NCI-H146 (cell line): ENCODE data around the gene CTNNA3.

ENCODE experiments used
- DNase-seq: peaks from one replicate; lab custom pipeline; 2025; lab: John Stamatoyannopoulos, UW

The CTNNA3 gene

DNA sequence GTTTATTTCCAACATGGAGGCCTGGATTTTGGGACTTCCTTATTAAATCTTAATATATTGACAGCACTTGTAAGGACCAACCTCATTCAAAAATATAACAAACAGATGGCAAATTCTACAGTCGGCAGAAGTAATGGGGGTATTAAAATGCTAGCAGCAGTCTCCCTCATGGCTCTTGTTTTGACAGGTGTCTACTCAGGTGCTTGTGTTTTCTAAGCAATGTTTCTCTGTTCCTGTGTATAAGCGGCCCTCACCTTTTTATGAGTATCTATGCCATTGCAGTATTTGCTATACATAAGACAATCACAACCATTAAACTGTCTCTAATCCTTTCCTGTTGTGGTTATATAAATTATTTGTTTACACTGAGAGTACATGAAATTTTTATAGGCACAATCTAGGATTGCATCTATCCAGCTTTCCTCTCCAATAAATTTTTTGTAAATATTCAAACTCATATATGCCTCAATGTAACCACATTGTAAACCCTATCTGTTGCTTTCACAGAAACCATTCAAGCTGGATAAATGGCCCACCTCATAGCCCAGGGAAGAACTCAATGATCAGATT, 835.5 kb downstream of the CTNNA3 start:
- DNase-seq, result no peak

- DNase-seq, result no peak
These were observed 843.2 kb downstream of the CTNNA3 start for GRCh38 chr10:66852811-66853210.

DNA sequence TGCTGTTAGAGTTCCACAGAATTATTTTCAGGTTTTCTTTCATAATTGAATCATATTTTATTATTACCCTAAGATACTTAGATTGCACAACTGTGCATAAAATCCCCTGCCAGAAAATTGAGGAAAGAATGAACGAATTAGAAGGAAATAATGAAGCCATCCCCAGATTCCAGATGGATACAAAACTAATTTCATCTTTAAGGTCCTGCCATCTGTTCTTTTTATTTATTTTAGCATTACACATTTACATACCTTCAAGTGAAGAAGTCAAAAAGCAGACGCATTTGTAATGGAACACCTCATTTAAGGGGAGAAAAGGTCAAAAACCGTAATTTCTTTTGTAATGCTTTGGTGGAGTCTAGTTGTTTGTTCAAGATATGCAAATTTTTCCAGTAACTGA, 847.1 kb downstream of the CTNNA3 start:
- no peak for DNase-seq

DNA sequence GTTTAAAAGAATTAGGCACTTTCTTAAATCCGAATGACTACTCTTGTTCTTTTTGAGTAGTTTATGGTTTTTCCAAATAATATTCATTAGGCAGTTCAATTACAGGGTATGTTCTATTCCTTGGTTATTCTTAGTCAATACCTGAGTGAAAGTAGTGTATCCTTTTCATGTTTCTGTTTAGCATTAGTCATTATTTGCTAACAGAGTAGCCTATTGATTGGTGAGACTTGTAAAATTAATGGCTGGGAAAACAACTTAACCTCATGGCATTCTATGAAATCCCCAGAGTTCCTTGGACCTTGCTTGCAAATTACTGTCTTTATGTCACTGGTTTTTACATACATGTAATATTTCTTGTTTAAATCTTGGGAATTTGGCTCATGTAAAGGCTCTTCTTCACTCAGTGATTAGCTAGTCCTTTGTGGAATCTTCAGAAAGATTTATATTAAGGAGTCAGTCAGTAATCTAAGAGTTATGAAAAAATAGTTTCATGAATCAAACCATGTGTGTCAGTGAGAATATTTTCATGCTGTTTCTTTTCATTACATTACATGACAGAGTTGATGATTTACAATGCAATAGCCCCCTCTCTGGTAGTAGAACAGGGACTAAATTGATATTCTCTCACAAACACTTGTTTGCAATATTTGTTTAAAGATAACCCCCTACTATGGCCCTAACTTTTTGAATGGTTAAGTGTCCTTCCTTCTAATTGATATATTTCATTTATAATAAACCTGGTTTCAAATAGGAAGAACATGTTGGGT, 851.6 kb downstream of the CTNNA3 start:
- no peak for DNase-seq

GRCh38 chr10:66843396-66843795, 852.6 kb downstream of the CTNNA3 start:
- no peak for DNase-seq

DNA sequence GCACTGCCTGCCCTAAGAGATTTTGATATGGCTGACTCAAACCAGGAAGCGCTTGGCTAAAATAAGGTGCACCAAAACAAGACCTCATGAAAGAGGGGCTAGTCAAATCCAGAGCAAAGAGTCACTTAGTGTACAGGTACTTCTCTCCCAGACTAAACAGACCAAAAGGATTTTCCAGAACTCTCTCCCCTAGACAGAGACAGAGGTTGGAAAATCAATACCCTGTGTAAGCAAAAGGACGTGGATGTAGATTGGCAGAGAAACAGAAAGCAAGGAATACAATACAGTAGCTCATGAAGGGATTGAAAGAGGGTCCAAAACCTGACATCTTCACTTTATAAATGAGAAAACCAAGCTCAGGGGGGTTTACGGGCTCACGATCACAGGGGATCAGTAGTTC, 853.1 kb downstream of the CTNNA3 start:
- DNase-seq, result no peak

GRCh38 chr10:66842371-66842770, 853.6 kb downstream of the CTNNA3 start:
- DNase-seq, result no peak

DNA sequence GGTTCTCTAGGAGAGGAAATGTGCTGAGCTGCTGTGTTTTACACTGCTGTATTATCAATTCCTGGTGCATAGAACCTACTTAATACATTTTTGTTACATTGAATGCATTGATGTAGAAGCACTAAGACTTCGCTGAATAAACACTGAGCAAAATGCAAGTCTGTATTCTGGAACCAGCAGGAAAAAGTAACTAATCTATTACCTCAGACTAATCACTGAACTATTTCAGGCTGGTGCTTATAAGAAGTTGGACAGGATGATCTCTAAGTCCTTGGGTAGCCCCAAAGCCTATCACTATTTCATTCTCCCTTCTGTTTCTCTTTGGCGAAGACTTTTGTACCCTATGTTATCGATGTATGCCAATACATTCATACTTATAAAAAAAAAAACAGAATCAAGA, 857.3 kb downstream of the CTNNA3 start:
- no peak for DNase-seq

DNA sequence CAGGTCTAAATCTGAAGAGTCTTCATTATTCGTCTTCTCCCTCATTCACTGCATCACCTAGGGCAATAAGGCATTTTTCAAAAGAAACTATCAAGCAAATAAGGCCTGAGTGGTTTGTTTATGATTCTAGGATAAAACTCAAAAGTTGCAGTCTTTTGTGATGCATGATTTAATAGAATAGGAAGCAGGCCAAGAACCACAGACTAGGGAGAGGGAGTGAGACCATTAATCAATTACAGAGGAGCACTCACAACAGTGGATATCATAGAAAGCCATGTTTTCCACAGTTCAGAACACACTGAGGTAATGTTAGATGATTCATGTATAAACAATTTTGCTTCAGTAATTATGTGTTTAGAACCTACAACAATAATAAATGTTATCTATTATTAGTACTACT, 858.0 kb downstream of the CTNNA3 start:
- DNase-seq, result no peak

DNA sequence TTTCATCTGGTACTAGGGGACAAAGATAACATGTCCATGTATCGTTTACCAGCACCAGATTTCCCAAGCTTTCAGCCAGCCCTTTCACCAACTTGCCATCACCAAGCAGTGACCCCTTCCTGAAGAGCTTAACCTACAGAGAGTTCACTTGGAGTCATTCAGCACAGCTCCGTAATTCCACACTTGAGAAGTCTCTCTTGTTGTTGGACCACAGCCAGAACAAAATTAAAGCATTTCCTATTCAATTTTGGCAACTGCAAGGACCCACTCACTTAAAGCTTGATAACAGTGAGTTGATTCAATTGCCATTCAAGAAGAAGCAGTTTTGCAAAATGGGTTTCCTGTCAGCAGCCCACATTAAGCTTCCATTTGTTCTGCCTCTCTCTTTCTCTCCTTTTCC, 858.7 kb downstream of the CTNNA3 start:
- no peak for DNase-seq

- no peak for DNase-seq
These were observed 859.2 kb downstream of the CTNNA3 start for GRCh38 chr10:66836771-66837170.

DNA sequence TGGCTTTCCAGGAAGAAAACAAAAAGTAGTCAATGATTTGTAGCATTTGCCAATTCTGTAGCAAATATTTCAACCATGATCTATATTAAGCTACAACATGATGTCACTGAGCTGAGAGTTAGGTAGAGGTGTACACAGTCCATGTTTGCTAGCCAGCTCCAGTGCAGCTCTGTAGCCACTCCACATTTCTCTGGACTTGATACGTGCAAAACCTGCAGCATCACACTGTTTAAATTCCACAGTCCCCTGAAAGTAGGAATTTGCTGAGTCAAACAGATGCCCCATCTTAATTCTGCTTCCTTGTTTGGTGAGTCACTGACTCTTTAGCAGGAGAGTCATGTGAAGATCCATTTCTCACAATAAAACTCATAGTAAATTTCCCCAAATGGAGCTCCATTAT, 859.9 kb downstream of the CTNNA3 start:
- DNase-seq, result no peak

DNA sequence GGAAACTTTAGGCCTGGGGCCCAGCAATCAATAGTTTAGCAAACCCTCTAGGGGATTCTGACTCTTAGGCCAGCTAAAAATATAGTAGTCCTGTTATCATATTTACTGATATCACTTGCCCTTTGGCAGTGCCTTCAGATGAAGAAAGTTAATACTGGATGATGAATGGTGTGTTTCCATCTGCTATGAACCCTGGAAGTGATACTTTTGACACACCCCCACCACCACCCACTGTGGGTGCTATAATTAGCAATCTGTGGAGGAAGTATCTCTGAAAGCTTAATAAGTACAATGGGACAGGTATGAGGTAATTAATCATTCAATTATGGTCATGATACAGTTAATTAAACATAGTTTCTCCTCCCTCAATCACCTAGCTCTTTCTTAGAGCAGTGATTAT, 860.6 kb downstream of the CTNNA3 start:
- no peak for DNase-seq

GRCh38 chr10:66834802-66835201, 861.2 kb downstream of the CTNNA3 start:
- no peak for DNase-seq

- DNase-seq, result no peak
These were observed 862.1 kb downstream of the CTNNA3 start for GRCh38 chr10:66833861-66834260.

DNA sequence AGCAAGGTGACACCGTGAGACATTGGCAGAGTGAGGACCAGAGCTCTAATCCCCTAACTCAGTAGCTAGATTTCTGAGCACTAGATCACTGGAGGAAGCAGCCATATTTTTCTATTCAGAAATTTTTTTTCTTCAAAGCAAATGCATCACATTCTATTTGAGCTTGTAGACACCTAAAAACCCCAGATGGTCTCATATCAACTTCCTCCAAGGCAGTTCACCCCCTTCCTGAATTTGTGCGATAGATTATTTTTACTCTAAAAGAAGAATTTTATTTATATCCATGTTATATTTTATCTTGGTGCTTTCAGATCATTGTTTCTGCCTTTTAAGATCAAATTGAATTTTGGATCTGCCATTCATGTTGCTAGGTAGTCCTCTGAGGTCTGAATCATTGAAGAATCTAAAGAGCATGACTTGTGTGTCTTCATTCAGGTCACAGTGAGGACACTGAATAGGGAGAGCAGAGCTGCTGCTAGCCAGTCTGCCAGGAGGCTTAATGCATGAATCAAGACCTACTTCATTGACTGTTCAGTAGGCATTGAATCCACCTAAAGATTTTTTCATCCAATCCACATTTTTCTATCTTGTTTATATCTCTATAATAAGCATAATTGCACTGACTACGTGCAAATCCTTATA, 863.1 kb downstream of the CTNNA3 start:
- DNase-seq, result no peak

- no peak for DNase-seq
These were observed 867.0 kb downstream of the CTNNA3 start for GRCh38 chr10:66828957-66829356.

DNA sequence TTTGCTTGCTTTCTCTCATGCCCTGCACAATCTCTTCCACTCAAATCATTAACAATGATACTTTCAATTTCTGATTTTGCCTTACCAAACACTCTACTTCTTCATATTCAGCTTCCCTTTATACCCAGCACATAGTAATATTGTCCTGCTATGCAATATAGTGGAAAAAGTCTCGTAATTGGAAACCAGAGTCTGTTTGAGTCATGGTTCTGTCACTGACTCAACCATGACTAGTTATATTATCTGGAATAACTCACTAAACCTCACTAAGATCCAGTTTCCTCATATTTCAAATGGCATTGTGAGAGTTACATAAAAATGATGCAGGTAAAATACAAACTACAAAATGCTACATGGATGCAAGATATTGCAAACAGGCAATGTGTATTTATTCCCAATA, 868.6 kb downstream of the CTNNA3 start:
- no peak for DNase-seq

DNA sequence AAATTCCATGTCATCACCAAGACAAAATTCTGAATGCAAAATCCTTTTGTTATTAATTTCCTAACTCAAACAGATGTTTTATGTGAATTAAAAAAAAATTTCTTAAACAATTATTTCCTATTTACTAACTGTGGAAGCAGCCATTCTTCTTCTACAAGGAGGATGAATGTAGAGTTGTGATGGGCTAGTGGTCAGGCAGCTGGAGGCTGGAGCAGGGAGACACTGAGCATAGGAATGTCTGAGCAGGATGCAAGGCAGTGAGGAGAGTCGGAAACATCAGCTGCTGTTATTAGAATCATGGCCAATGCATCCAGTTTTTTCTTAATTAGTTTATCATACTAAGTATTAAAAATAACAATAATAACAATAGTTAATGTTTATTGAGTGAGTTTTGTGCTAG, 872.7 kb downstream of the CTNNA3 start:
- no peak for DNase-seq

GRCh38 chr10:66822801-66823200, 873.2 kb downstream of the CTNNA3 start:
- DNase-seq, result no peak

DNA sequence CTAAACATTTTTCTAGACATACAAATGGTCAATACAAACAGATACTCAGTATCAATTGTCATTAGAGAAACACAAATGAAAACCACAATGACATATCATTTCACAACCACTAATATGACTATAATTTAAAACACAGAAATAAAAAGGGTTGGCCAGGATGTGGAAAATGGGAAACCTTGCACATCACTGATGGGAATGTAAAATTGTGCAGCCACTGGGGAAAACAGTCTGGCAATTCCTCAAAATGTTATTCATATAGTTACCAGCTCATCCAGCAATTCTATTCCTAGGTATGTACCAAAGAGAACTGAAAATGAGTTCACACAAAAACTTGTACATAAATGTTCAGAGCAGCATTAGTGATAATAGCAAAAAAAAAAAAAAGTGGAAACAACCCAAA, 876.3 kb downstream of the CTNNA3 start:
- no peak for DNase-seq

DNA sequence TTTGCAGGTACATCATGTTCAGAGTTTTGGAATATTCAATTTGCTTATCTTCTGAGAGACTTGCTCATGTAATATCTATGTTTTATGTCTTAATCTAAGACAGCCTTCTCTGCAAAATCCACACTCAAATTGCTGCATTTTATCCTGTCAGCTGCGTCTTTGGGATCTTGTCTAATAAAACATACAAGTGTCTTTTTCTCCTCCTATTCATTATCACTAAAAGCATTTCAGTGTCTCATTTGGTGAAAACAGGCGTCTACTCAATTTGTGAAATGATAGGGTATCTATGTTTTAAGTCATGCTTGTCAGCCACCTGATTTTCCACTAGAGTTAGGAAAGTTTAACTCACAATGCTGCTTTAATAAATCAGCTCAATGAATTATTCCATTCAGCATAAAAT, 882.9 kb downstream of the CTNNA3 start:
- DNase-seq, result no peak

DNA sequence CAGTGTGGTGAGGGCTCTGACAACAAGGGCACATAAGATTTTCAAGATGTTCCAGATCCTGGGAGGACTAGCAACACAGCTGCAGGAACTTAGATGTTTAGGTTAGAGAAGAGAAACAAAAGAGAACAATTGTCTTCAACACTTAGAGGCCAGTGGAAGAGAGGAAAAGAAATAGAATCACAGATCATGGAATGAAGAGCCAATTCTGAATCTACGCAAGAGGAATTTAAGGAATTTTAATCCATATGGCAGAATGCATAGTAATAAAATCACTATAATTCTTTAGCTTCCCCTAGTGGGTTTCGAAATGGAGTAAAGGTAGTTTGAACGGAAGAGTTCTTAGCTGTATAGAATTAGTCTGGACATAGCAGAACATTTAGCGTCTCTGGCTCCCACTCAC, 884.8 kb downstream of the CTNNA3 start:
- DNase-seq, result no peak

- no peak for DNase-seq
These were observed 886.6 kb downstream of the CTNNA3 start for GRCh38 chr10:66809402-66809801.
